Measurements from ENCODE around the gene NR2C2AP.
A peak's percentile ranks its signal among the peaks of the same experiment; 100 is the strongest.

NR2C2AP gene

GRCh38 chr19:19203012-19203856 lies at the start of gene NR2C2AP:
NR2C2AP (minus strand) TSS chr19:19203414; CDS start chr19:19203060, 354 bp downstream.
- no peak within 1 kb of the TSS for H3K27ac ChIP-seq (ENCODE audit: low read length)

GRCh38 chr19:19250196-19250801 lies 47.1 kb upstream of the NR2C2AP start:
- H3K27ac ChIP-seq (ENCODE audit: low read length), result no peak overlapping the region
- H3K9ac ChIP-seq (ENCODE audit: low read depth, low read length), result no peak overlapping the region
- H3K4me1 ChIP-seq (ENCODE audit: insufficient read depth, low read length), result no peaks in the 10 kb centered on the region
- H3K36me3 ChIP-seq (ENCODE audit: insufficient read depth, low read depth, low read length), result no peaks in the 10 kb centered on the region
- peaks cover 48% of the 10 kb centered on the region for H3K27me3 ChIP-seq (ENCODE audit: insufficient read depth, low read length)
- H3K9me3 ChIP-seq (ENCODE audit: insufficient read depth, low read depth, low read length), result no peaks in the 10 kb centered on the region
- no peak overlapping the region for H3K4me3 ChIP-seq (ENCODE audit: low read length)

More at GRCh38 chr19:19203012-19203856, at the start of gene NR2C2AP:
- H3K9ac ChIP-seq (ENCODE audit: low read depth, low read length), result peak within 1 kb of the TSS; percentile 82
- H3K4me1 ChIP-seq (ENCODE audit: insufficient read depth, low read length), result no peaks in the 10 kb centered on the region
- peak within 1 kb of the TSS; percentile 81 for H3K4me3 ChIP-seq (ENCODE audit: low read length)
- peaks cover 30% of the 10 kb centered on the region for H3K36me3 ChIP-seq (ENCODE audit: insufficient read depth, low read depth, low read length)
- H3K9me3 ChIP-seq (ENCODE audit: insufficient read depth, low read depth, low read length), result no peaks in the 10 kb centered on the region
- H3K27me3 ChIP-seq (ENCODE audit: insufficient read depth, low read length), result peaks cover 41% of the 10 kb centered on the region

- Histone ChIP-seq H3K4me1 (ENCODE audit: insufficient read depth, low read length) (no peaks in the 10 kb centered on the region), H3K9me3 (ENCODE audit: insufficient read depth, low read depth, low read length) (peaks cover 5% of the 10 kb centered on the region; the same call in 1 of the 2 replicates), H3K36me3 (ENCODE audit: insufficient read depth, low read depth, low read length) (no peaks in the 10 kb centered on the region), H3K27me3 (ENCODE audit: insufficient read depth, low read length) (no peaks in the 10 kb centered on the region; the same call in 1 of the 2 replicates), H3K9ac (ENCODE audit: low read depth, low read length) (no peak overlapping the region), H3K27ac (ENCODE audit: low read length) (no peak overlapping the region), H3K4me3 (ENCODE audit: low read length) (no peak overlapping the region)
Observed at GRCh38 chr19:19240476-19240875, 37.3 kb upstream of the NR2C2AP start.

DNA sequence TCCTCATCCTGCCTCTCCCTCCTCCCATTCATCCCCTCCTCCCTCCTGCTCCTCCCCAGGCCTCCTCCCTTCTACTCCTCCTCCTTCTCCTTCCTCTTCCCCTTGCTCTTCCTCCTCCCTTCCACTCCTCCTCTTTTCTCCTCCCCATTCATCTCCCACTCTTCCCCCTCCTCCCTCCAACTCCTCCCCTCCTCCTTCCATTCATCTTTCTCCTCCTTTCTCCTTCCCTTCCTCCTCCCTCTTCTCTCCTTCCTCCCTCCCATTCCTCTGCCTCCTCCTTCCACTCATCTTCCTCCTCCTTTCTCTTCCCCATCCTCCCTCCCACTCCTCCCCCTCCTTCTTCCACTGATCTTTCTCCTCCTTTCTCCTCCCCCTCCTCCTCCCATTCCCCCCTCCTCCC lies 36.5 kb upstream of the NR2C2AP start:
- Histone ChIP-seq H3K9me3 (ENCODE audit: insufficient read depth, low read depth, low read length) (peaks cover 9% of the 10 kb centered on the region), H3K9ac (ENCODE audit: low read depth, low read length) (no peak overlapping the region), H3K4me1 (ENCODE audit: insufficient read depth, low read length) (no peaks in the 10 kb centered on the region), H3K4me3 (ENCODE audit: low read length) (no peak overlapping the region), H3K27me3 (ENCODE audit: insufficient read depth, low read length) (no peaks in the 10 kb centered on the region; the same call in 1 of the 2 replicates), H3K27ac (ENCODE audit: low read length) (no peak overlapping the region), H3K36me3 (ENCODE audit: insufficient read depth, low read depth, low read length) (no peaks in the 10 kb centered on the region)

- Histone ChIP-seq H3K36me3 (ENCODE audit: insufficient read depth, low read depth, low read length) (no peaks in the 10 kb centered on the region), H3K27me3 (ENCODE audit: insufficient read depth, low read length) (no peaks in the 10 kb centered on the region; the same call in 1 of the 2 replicates), H3K27ac (ENCODE audit: low read length) (no peak overlapping the region), H3K4me3 (ENCODE audit: low read length) (no peak overlapping the region), H3K4me1 (ENCODE audit: insufficient read depth, low read length) (no peaks in the 10 kb centered on the region), H3K9me3 (ENCODE audit: insufficient read depth, low read depth, low read length) (peaks cover 17% of the 10 kb centered on the region), H3K9ac (ENCODE audit: low read depth, low read length) (no peak overlapping the region)
Observed at GRCh38 chr19:19238126-19238894, 35.1 kb upstream of the NR2C2AP start.

GRCh38 chr19:19236173-19236572 lies 33.0 kb upstream of the NR2C2AP start:
- Histone ChIP-seq H3K4me3 (ENCODE audit: low read length) (no peak overlapping the region), H3K27me3 (ENCODE audit: insufficient read depth, low read length) (no peaks in the 10 kb centered on the region; the same call in 1 of the 2 replicates), H3K27ac (ENCODE audit: low read length) (no peak overlapping the region)

DNA sequence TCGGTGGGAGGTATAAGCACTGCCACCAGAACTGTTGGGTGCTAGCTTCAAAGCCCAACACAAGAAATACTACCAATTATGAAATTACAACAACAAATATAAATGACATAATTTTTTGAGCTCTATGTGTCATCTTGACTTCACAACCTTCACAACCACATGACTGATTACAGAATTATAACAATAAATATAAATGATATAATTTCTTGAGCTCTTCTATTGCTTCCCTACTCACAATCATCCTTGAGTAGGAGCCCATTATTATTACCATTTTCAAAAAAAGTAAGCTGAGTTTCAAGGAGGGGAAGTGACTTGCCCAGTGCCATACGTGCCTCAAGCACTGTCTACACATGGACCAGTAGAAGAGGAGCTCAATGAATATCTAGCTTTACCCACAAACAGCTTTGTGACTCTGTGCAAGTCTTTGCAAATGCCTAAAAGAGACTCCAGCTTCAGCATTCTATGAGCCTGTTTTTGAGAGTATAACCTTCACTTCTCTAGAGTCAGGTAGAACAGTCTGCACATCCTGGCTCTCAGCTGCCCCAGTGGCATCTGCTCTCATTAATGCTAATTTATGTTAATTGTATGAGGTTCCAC lies 31.1 kb upstream of the NR2C2AP start:
- peaks cover 3% of the 10 kb centered on the region; the same call in 1 of the 2 replicates for H3K27me3 ChIP-seq (ENCODE audit: insufficient read depth, low read length)
- H3K4me3 ChIP-seq (ENCODE audit: low read length), result no peak overlapping the region
- H3K27ac ChIP-seq (ENCODE audit: low read length), result no peak overlapping the region
- H3K9me3 ChIP-seq (ENCODE audit: insufficient read depth, low read depth, low read length), result peaks cover 17% of the 10 kb centered on the region
- H3K9ac ChIP-seq (ENCODE audit: low read depth, low read length), result no peak overlapping the region
- H3K4me1 ChIP-seq (ENCODE audit: insufficient read depth, low read length), result no peaks in the 10 kb centered on the region
- no peaks in the 10 kb centered on the region for H3K36me3 ChIP-seq (ENCODE audit: insufficient read depth, low read depth, low read length)

More at GRCh38 chr19:19236173-19236572, 33.0 kb upstream of the NR2C2AP start:
- no peak overlapping the region for H3K9ac ChIP-seq (ENCODE audit: low read depth, low read length)
- H3K4me1 ChIP-seq (ENCODE audit: insufficient read depth, low read length), result no peaks in the 10 kb centered on the region
- peaks cover 17% of the 10 kb centered on the region for H3K9me3 ChIP-seq (ENCODE audit: insufficient read depth, low read depth, low read length)
- H3K36me3 ChIP-seq (ENCODE audit: insufficient read depth, low read depth, low read length), result no peaks in the 10 kb centered on the region

DNA sequence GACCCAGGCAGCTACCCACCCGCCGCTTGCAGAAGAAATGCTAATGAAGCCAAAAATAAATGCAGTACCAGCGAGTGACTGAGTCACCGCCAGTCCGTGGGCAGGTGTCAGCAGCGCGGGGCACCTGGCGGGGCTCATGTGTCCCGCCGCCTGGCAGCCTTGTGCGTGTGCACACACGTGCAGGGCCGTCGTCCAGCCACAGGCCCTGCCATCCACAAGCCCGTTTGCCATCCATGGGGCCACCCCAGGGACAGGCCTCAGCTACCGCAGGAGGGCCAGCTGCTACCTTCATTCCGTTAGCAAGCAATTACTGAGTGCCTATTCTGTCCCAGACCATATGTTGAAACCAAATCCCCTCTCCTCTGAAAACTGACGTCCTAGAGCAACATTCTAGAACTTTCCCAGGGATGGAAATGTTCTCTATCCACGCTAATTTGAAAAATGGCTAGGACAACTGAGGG lies 29.1 kb upstream of the NR2C2AP start:
- H3K4me1 ChIP-seq (ENCODE audit: insufficient read depth, low read length), result no peaks in the 10 kb centered on the region
- H3K27me3 ChIP-seq (ENCODE audit: insufficient read depth, low read length), result peaks cover 21% of the 10 kb centered on the region; the same call in 1 of the 2 replicates
- no peak overlapping the region for H3K9ac ChIP-seq (ENCODE audit: low read depth, low read length)
- peaks cover 17% of the 10 kb centered on the region for H3K9me3 ChIP-seq (ENCODE audit: insufficient read depth, low read depth, low read length)
- H3K4me3 ChIP-seq (ENCODE audit: low read length), result no peak overlapping the region
- H3K27ac ChIP-seq (ENCODE audit: low read length), result no peak overlapping the region
- H3K36me3 ChIP-seq (ENCODE audit: insufficient read depth, low read depth, low read length), result no peaks in the 10 kb centered on the region

- H3K9me3 ChIP-seq (ENCODE audit: insufficient read depth, low read depth, low read length), result peaks cover 14% of the 10 kb centered on the region
- no peak overlapping the region for H3K4me3 ChIP-seq (ENCODE audit: low read length)
- peaks cover 29% of the 10 kb centered on the region for H3K27me3 ChIP-seq (ENCODE audit: insufficient read depth, low read length)
- no peak overlapping the region for H3K9ac ChIP-seq (ENCODE audit: low read depth, low read length)
- H3K4me1 ChIP-seq (ENCODE audit: insufficient read depth, low read length), result no peaks in the 10 kb centered on the region
- H3K27ac ChIP-seq (ENCODE audit: low read length), result no peak overlapping the region
- H3K36me3 ChIP-seq (ENCODE audit: insufficient read depth, low read depth, low read length), result no peaks in the 10 kb centered on the region
Observed at GRCh38 chr19:19230999-19231398, 27.8 kb upstream of the NR2C2AP start.

- Histone ChIP-seq H3K4me1 (ENCODE audit: insufficient read depth, low read length) (no peaks in the 10 kb centered on the region), H3K27me3 (ENCODE audit: insufficient read depth, low read length) (peaks cover 42% of the 10 kb centered on the region), H3K9me3 (ENCODE audit: insufficient read depth, low read depth, low read length) (peaks cover 9% of the 10 kb centered on the region), H3K27ac (ENCODE audit: low read length) (no peak overlapping the region), H3K9ac (ENCODE audit: low read depth, low read length) (no peak overlapping the region), H3K4me3 (ENCODE audit: low read length) (no peak overlapping the region), H3K36me3 (ENCODE audit: insufficient read depth, low read depth, low read length) (no peaks in the 10 kb centered on the region)
Observed at GRCh38 chr19:19229701-19230100, 26.5 kb upstream of the NR2C2AP start.

DNA sequence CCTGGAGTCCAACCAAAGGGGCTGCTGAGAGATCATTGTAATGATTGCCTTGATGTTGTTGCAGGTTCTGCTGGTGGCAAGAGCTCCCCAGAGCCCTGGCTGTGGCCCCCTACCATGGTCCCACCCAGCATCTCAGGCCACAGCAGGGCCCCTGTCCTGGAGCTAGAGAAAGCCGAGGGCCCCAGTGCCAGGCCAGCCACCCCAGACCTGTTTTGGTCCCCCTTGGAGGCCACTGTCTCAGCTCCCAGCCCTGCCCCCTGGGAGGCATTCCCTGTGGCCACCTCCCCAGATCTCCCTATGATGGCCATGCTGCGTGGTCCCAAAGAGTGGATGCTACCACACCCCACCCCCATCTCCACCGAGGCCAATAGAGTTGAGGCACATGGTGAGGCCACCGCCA lies 24.0 kb upstream of the NR2C2AP start:
- no peak overlapping the region for H3K4me3 ChIP-seq (ENCODE audit: low read length)
- no peaks in the 10 kb centered on the region for H3K4me1 ChIP-seq (ENCODE audit: insufficient read depth, low read length)
- H3K36me3 ChIP-seq (ENCODE audit: insufficient read depth, low read depth, low read length), result no peaks in the 10 kb centered on the region
- no peaks in the 10 kb centered on the region for H3K9me3 ChIP-seq (ENCODE audit: insufficient read depth, low read depth, low read length)
- H3K27ac ChIP-seq (ENCODE audit: low read length), result no peak overlapping the region
- H3K27me3 ChIP-seq (ENCODE audit: insufficient read depth, low read length), result peaks cover 59% of the 10 kb centered on the region
- H3K9ac ChIP-seq (ENCODE audit: low read depth, low read length), result no peak overlapping the region
